Measurements from ENCODE around the gene TIAM1. TPM values are rescaled to one million over a fixed set of nuclear protein-coding genes. Genes with fewer than 3 reads are reported as not detected.

TIAM1 gene
- total RNA-seq, 1 experiment from 2014 or later = 3.7 TPM

- CTCF ChIA-PET = no interaction called here
These were observed 240.3 kb downstream of the TIAM1 start for GRCh38 chr21:31103571-31104265.

DNA sequence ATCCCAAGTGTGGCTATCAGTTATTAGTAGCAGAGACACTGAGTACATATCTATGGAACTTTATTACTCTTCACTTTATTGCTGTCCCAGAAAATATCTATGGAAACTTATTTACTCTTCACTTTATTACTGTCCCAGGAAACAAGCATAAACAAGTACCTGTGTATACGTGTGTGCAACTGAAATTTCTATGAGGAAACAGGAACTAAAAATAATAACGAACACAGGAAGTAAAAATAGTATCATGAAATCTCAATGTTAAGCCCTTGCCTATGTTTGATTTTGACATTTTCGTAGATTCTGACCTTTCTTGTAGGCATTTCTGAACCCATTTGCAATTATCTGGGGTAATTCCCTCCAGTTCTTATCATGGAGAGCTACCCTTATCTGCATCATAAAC lies 240.9 kb downstream of the TIAM1 start:
- Histone ChIP-seq H3K36me3 (ENCODE audit: control insufficient read depth, insufficient read depth, low read length) (no peaks in the 10 kb centered on the region), H3K27ac (ENCODE audit: low read length) (no peak overlapping the region), H3K27me3 (ENCODE audit: control insufficient read depth, insufficient read depth, low read length) (no peaks in the 10 kb centered on the region), H3K9me3 (ENCODE audit: control insufficient read depth, insufficient read depth, low read depth, low read length) (no peaks in the 10 kb centered on the region), H3K4me1 (ENCODE audit: control insufficient read depth, insufficient read depth, low read length) (peaks cover 2% of the 10 kb centered on the region; the same call in 1 of the 2 replicates), H3K4me3 (ENCODE audit: low read depth in 2 of 2, low read length in 2 of 2) (no peak overlapping the region)
- ATAC-seq = no peak
- ChIA-PET CTCF (no interaction called here), POLR2A (no interaction called here)
- DNase-seq (ENCODE audit: low read depth, low spot score) = no peak
- no TSS peak for BruUV-seq (replicated peaks)
- TF ChIP-seq SIN3A (IDR thresholded peaks at IDR 0.05; ENCODE audit: borderline replicate concordance, insufficient read depth, low read depth, low read length) (no peak), REST (IDR thresholded peaks at IDR 0.05; ENCODE audit: insufficient read depth in 1 of 2, low read depth in 2 of 2, low read length in 1 of 2) (no peak), POLR2AphosphoS5 (IDR thresholded peaks at IDR 0.05; ENCODE audit: low read depth, low read length) (no peak)
- in situ Hi-C loops (cut with HindIII; ENCODE audit: low pct_unique_long_range_greater_than_20kb, low sequenced_read_pairs) (no loop called here), intact Hi-C loops (cut with micrococcal nuclease; ENCODE audit: unreplicated experiment) (no loop called here)

More at GRCh38 chr21:31103571-31104265, 240.3 kb downstream of the TIAM1 start:
- H3K27me3 ChIP-seq (ENCODE audit: control insufficient read depth, insufficient read depth, low read length) = no peaks in the 10 kb centered on the region
- ATAC-seq (no peak), DNase-seq (ENCODE audit: low read depth, low spot score) (no peak)
- in situ Hi-C loops (cut with HindIII; ENCODE audit: low pct_unique_long_range_greater_than_20kb, low sequenced_read_pairs) = no loop called here
- H3K36me3 ChIP-seq (ENCODE audit: control insufficient read depth, insufficient read depth, low read length) = no peaks in the 10 kb centered on the region
- H3K9me3 ChIP-seq (ENCODE audit: control insufficient read depth, insufficient read depth, low read depth, low read length) = no peaks in the 10 kb centered on the region
- BruUV-seq (replicated peaks) = no TSS peak
- TF ChIP-seq POLR2AphosphoS5 (IDR thresholded peaks at IDR 0.05; ENCODE audit: low read depth, low read length) = no peak
- TF ChIP-seq SIN3A (IDR thresholded peaks at IDR 0.05; ENCODE audit: borderline replicate concordance, insufficient read depth, low read depth, low read length) = no peak
- no peak for TF ChIP-seq REST (IDR thresholded peaks at IDR 0.05; ENCODE audit: insufficient read depth in 1 of 2, low read depth in 2 of 2, low read length in 1 of 2)
- TF ChIP-seq TCF7L2 (IDR thresholded peaks at IDR 0.05; ENCODE audit: low read depth, low read length) = no peak
- TF ChIP-seq, protein P1, sequence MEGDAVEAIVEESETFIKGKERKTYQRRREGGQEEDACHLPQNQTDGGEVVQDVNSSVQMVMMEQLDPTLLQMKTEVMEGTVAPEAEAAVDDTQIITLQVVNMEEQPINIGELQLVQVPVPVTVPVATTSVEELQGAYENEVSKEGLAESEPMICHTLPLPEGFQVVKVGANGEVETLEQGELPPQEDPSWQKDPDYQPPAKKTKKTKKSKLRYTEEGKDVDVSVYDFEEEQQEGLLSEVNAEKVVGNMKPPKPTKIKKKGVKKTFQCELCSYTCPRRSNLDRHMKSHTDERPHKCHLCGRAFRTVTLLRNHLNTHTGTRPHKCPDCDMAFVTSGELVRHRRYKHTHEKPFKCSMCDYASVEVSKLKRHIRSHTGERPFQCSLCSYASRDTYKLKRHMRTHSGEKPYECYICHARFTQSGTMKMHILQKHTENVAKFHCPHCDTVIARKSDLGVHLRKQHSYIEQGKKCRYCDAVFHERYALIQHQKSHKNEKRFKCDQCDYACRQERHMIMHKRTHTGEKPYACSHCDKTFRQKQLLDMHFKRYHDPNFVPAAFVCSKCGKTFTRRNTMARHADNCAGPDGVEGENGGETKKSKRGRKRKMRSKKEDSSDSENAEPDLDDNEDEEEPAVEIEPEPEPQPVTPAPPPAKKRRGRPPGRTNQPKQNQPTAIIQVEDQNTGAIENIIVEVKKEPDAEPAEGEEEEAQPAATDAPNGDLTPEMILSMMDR (IDR thresholded peaks at IDR 0.05) = no peak
- intact Hi-C loops (cut with micrococcal nuclease; ENCODE audit: unreplicated experiment) = no loop called here
- H3K4me1 ChIP-seq (ENCODE audit: control insufficient read depth, insufficient read depth, low read length) = peaks cover 2% of the 10 kb centered on the region; the same call in 1 of the 2 replicates
- POLR2A ChIA-PET = no interaction called here
- no peak overlapping the region for H3K4me3 ChIP-seq (ENCODE audit: low read depth in 2 of 2, low read length in 2 of 2)
- no peak overlapping the region for H3K27ac ChIP-seq (ENCODE audit: low read length)
